MM.1S (cell line): ENCODE results near the gene GLIPR2.

Experiments
- EZH2 ChIP-seq: fragments of 300-600 bp; sonication (generic); optimal IDR thresholded peaks from 2 replicates; pipeline ENCODE3; 2017; ENCODE audit warnings: low read depth, mild to moderate bottlenecking, antibody characterized with exemption, low read length, mixed read lengths
- EZH2phosphoT487 ChIP-seq: fragments of 300-600 bp; sonication (generic); IDR thresholded peaks from 2 replicates; pipeline ENCODE4 v1.6.1; 2018; ENCODE audit warnings: antibody characterized with exemption, low read length
- TF ChIP-seq, protein P1 (sequence below): fragments of 300-600 bp; sonication (generic); IDR thresholded peaks from 2 replicates; pipeline ENCODE4 v1.5.1; 2016; ENCODE audit warnings: antibody characterized with exemption, low read length, mixed read lengths

GRCh38 chr9:36165826-36166167, 29.3 kb downstream of the GLIPR2 start:
- TF ChIP-seq, protein P1, sequence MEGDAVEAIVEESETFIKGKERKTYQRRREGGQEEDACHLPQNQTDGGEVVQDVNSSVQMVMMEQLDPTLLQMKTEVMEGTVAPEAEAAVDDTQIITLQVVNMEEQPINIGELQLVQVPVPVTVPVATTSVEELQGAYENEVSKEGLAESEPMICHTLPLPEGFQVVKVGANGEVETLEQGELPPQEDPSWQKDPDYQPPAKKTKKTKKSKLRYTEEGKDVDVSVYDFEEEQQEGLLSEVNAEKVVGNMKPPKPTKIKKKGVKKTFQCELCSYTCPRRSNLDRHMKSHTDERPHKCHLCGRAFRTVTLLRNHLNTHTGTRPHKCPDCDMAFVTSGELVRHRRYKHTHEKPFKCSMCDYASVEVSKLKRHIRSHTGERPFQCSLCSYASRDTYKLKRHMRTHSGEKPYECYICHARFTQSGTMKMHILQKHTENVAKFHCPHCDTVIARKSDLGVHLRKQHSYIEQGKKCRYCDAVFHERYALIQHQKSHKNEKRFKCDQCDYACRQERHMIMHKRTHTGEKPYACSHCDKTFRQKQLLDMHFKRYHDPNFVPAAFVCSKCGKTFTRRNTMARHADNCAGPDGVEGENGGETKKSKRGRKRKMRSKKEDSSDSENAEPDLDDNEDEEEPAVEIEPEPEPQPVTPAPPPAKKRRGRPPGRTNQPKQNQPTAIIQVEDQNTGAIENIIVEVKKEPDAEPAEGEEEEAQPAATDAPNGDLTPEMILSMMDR: no peak
- TF ChIP-seq EZH2 (no peak), EZH2phosphoT487 (no peak)
